Measurements from ENCODE around the gene RASA3. TPM values are rescaled to one million over a fixed set of nuclear protein-coding genes. Genes with fewer than 3 reads are reported as not detected.

The RASA3 gene
- total RNA-seq, 1 experiment from 2014 or later: 10.0 TPM

DNA sequence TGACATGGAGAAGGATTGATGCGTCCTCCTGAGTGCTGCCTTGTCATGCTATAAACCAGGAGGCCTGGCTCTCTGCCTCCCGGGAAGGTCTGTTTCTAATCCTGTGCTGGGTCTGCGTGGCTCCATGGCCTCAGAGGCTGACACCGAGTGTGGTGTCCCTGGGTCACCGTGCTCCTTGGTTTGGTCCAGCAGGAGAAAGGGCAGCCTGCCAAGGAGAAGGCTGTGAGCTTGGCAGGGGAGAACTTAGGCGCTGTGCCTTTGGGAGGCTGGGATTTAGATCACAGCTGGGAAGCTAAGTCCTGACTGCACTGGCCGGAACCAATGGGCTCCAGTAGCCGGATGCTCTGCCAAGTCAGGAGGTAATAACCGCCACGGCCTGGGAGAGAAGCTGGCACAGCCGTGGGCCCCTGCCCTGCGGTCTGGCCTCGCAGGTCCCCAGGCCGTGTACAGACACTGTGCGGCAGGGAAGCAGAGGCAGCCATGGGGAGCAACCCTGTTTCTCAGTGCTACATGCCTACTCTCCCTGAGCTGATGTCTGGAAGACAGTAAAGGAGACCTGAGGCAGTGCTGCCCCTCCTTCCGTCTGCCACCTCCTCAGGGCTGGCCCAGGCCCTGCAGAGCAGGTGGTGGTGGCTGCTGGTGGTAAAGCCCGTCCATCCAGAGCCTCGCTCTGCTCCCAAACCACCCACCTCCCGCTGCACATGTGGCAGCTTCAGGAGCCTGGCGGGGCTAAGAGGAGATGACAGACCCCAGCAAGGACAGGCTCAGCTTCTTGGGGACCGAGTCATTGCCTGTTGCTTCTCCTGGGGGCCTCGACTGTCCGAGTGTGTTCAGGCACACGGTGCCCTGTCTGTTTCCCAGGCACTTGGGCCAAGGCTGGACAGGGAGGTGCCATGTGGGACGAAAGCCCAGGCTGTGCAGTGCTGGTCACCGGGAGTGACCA, 203.5 kb downstream of the RASA3 start:
- H3F3A ChIP-seq (ENCODE audit: insufficient read depth, low read depth): peaks cover 6% of the 10 kb centered on the region; the same call in 1 of the 2 replicates
- intact Hi-C loops (cut with micrococcal nuclease; ENCODE audit: unreplicated experiment): loop anchor here (2.0 kb wide), 1 partner anchor 32 kb away; no protein-coding TSS in a partner anchor
- H3K4me1 ChIP-seq (replicated peaks; ENCODE audit: insufficient read depth): peaks cover 12% of the 10 kb centered on the region
- H3K27me3 ChIP-seq (ENCODE audit: insufficient read depth, low read depth): peaks cover 39% of the 10 kb centered on the region
- H3K4me2 ChIP-seq: peak overlapping the region; percentile 53; the same call in 1 of the 2 replicates
- TF ChIP-seq, protein P1, sequence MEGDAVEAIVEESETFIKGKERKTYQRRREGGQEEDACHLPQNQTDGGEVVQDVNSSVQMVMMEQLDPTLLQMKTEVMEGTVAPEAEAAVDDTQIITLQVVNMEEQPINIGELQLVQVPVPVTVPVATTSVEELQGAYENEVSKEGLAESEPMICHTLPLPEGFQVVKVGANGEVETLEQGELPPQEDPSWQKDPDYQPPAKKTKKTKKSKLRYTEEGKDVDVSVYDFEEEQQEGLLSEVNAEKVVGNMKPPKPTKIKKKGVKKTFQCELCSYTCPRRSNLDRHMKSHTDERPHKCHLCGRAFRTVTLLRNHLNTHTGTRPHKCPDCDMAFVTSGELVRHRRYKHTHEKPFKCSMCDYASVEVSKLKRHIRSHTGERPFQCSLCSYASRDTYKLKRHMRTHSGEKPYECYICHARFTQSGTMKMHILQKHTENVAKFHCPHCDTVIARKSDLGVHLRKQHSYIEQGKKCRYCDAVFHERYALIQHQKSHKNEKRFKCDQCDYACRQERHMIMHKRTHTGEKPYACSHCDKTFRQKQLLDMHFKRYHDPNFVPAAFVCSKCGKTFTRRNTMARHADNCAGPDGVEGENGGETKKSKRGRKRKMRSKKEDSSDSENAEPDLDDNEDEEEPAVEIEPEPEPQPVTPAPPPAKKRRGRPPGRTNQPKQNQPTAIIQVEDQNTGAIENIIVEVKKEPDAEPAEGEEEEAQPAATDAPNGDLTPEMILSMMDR (conservative IDR thresholded peaks at IDR 0.05): no peak
- no peak for TF ChIP-seq EZH2 (IDR thresholded peaks at IDR 0.05; ENCODE audit: low read depth)
- H3K4me3 ChIP-seq: no peak overlapping the region
- DNase-seq: no peak
- POLR2A ChIA-PET (ENCODE audit: unreplicated experiment): no interaction called here
- CTCF ChIA-PET: no interaction called here
- H2AFZ ChIP-seq: no peak overlapping the region
- H3K79me2 ChIP-seq (ENCODE audit: low read depth): no peaks in the 10 kb centered on the region
- H4K20me1 ChIP-seq (ENCODE audit: insufficient read depth): no peaks in the 10 kb centered on the region
- no peaks in the 10 kb centered on the region for H3K9me3 ChIP-seq (ENCODE audit: insufficient read depth, low read depth)
- H3K9me2 ChIP-seq (ENCODE audit: insufficient read depth): no peaks in the 10 kb centered on the region
- H3K27ac ChIP-seq: no peak overlapping the region
- no TSS peak for BruUV-seq (replicated peaks)
- no peaks in the 10 kb centered on the region for H3K36me3 ChIP-seq (ENCODE audit: low read depth)

Other genes starting within 250 kb of the RASA3 start
- 1.5 and 1.7 TPM in 2 replicates for gene C13orf46, start 158.5 kb downstream of the RASA3 start, total RNA-seq (2021)
- gene CFAP97D2, start 46.6 kb upstream of the RASA3 start, total RNA-seq (2021): not detected in 2 replicates
- gene CDC16, start 102.3 kb upstream of the RASA3 start, total RNA-seq (2021): 45.7 and 56.8 TPM in 2 replicates
- 54.1 and 67.0 TPM in 2 replicates for gene UPF3A, start 149.0 kb upstream of the RASA3 start, total RNA-seq (2021)
- 15.1 and 16.0 TPM in 2 replicates for gene CHAMP1, start 181.9 kb upstream of the RASA3 start, total RNA-seq (2021)